ENCODE results near the gene MCF2L. TPM values are rescaled to one million over a fixed set of nuclear protein-coding genes. Genes with fewer than 3 reads are reported as not detected.

MCF2L gene
- total and polyA plus RNA-seq, 10 of the 15 experiments (the other 5 are each of a cell fraction or from before 2014, with no cell fraction given): 0.06 to 1.1 (median 0.21) TPM; not detected in 2

- TF ChIP-seq CUX1 (IDR thresholded peaks at IDR 0.05; ENCODE audit: insufficient replicate concordance, low read depth, low read length) (no peak), NRF1 (conservative IDR thresholded peaks at IDR 0.05; ENCODE audit: low read depth, low read length) (no peak), CTCF (IDR thresholded peaks at IDR 0.05 in 2 of 3, conservative IDR thresholded peaks at IDR 0.05 in 1 of 3; ENCODE audit: control insufficient read depth in 2 of 3, extremely low read depth in 1 of 3, insufficient read depth in 1 of 3, low read depth in 3 of 3, low read length in 3 of 3) (no peak), POLR2A (IDR thresholded peaks at IDR 0.05; ENCODE audit: low read depth, low read length) (no peak)
Measured at GRCh38 chr13:112984954-112985802, 16.2 kb downstream of the MCF2L start (continued).
